ENCODE data around the gene TESPA1. TPM values are rescaled to one million over a fixed set of nuclear protein-coding genes. Genes with fewer than 3 reads are reported as not detected.

Gene TESPA1
- total RNA-seq, 1 experiment from 2014 or later: 0.51 TPM

DNA sequence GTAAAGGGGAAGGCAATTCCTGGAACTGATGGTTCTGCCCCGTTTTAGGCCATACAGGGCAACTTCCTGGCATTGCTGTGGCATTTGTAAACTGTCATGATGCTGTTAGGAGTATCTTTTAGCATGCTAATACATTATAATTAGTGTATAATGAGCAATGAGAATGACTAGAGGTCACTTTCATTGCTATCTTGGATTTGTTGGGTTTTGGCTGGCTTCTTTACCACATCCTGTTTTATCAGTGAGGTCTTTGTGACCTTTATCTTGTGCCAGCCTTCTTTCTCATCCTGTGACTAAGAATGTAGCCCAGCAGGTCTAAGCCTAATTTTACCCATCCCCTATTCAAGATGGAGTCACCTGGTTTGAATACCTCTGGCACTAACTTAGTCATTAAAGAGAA is 51.2 kb downstream of the TESPA1 start:
- no peak for ATAC-seq
- Histone ChIP-seq H3K4me3 (ENCODE audit: low read depth in 2 of 2, low read length in 2 of 2) (no peak overlapping the region), H3K27ac (ENCODE audit: low read length) (no peak overlapping the region)

DNA sequence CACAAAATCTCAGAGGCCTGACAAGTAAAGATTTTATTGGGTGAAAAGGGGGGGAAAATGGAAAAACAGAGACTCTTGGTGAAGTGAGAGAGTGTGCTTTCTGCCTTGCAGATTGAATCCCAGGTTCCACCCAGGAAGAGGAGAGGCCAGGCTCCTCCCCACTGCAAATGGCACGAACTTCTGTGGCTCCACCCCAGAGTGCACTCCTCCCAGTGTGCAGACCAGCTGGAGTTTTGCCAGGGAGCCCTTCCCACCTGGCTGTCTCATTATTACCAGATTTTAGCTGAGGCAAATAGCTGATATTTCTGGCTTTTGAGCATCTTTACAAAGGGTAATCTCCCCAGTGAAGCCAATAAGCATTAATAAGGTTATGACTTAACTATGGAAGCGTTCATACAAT is 51.9 kb downstream of the TESPA1 start:
- H3K4me3 ChIP-seq (ENCODE audit: low read depth in 2 of 2, low read length in 2 of 2): no peak overlapping the region
- no TSS peak for BruUV-seq (replicated peaks)
- no peak overlapping the region for H3K27ac ChIP-seq (ENCODE audit: low read length)
- in situ Hi-C loops (cut with HindIII; ENCODE audit: low pct_unique_long_range_greater_than_20kb, low sequenced_read_pairs) (no loop called here), intact Hi-C loops (cut with micrococcal nuclease; ENCODE audit: unreplicated experiment) (no loop called here)
- H3K36me3 ChIP-seq (ENCODE audit: control insufficient read depth, insufficient read depth, low read length): no peaks in the 10 kb centered on the region
- peaks cover 7% of the 10 kb centered on the region; the same call in 1 of the 2 replicates for H3K9me3 ChIP-seq (ENCODE audit: control insufficient read depth, insufficient read depth, low read depth, low read length)
- TF ChIP-seq TCF7L2 (IDR thresholded peaks at IDR 0.05; ENCODE audit: low read depth, low read length) (no peak), SIN3A (IDR thresholded peaks at IDR 0.05; ENCODE audit: borderline replicate concordance, insufficient read depth, low read depth, low read length) (no peak), CTCF (IDR thresholded peaks at IDR 0.05) (no peak), POLR2AphosphoS5 (IDR thresholded peaks at IDR 0.05; ENCODE audit: low read depth, low read length) (no peak)
- TF ChIP-seq, protein P1, sequence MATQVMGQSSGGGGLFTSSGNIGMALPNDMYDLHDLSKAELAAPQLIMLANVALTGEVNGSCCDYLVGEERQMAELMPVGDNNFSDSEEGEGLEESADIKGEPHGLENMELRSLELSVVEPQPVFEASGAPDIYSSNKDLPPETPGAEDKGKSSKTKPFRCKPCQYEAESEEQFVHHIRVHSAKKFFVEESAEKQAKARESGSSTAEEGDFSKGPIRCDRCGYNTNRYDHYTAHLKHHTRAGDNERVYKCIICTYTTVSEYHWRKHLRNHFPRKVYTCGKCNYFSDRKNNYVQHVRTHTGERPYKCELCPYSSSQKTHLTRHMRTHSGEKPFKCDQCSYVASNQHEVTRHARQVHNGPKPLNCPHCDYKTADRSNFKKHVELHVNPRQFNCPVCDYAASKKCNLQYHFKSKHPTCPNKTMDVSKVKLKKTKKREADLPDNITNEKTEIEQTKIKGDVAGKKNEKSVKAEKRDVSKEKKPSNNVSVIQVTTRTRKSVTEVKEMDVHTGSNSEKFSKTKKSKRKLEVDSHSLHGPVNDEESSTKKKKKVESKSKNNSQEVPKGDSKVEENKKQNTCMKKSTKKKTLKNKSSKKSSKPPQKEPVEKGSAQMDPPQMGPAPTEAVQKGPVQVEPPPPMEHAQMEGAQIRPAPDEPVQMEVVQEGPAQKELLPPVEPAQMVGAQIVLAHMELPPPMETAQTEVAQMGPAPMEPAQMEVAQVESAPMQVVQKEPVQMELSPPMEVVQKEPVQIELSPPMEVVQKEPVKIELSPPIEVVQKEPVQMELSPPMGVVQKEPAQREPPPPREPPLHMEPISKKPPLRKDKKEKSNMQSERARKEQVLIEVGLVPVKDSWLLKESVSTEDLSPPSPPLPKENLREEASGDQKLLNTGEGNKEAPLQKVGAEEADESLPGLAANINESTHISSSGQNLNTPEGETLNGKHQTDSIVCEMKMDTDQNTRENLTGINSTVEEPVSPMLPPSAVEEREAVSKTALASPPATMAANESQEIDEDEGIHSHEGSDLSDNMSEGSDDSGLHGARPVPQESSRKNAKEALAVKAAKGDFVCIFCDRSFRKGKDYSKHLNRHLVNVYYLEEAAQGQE (IDR thresholded peaks at IDR 0.05; ENCODE audit: insufficient read depth in 1 of 2, low read depth in 2 of 2, low read length in 1 of 2): no peak
- ATAC-seq (no peak), DNase-seq (ENCODE audit: low read depth, low spot score) (no peak)
- ChIA-PET POLR2A (no interaction called here), CTCF (no interaction called here)
- no peaks in the 10 kb centered on the region for H3K4me1 ChIP-seq (ENCODE audit: control insufficient read depth, insufficient read depth, low read length)
- no peaks in the 10 kb centered on the region for H3K27me3 ChIP-seq (ENCODE audit: control insufficient read depth, insufficient read depth, low read length)

More for the DNA sequence above, 51.2 kb downstream of the TESPA1 start:
- no peaks in the 10 kb centered on the region for H3K36me3 ChIP-seq (ENCODE audit: control insufficient read depth, insufficient read depth, low read length)
- in situ Hi-C loops (cut with HindIII; ENCODE audit: low pct_unique_long_range_greater_than_20kb, low sequenced_read_pairs): no loop called here
- TF ChIP-seq, protein P1 (IDR thresholded peaks at IDR 0.05; ENCODE audit: insufficient read depth in 1 of 2, low read depth in 2 of 2, low read length in 1 of 2): no peak
- TF ChIP-seq TCF7L2 (IDR thresholded peaks at IDR 0.05; ENCODE audit: low read depth, low read length) (no peak), POLR2AphosphoS5 (IDR thresholded peaks at IDR 0.05; ENCODE audit: low read depth, low read length) (no peak), SIN3A (IDR thresholded peaks at IDR 0.05; ENCODE audit: borderline replicate concordance, insufficient read depth, low read depth, low read length) (no peak), CTCF (IDR thresholded peaks at IDR 0.05) (no peak)
- ChIA-PET POLR2A (no interaction called here), CTCF (no interaction called here)
- BruUV-seq (replicated peaks): no TSS peak
- intact Hi-C loops (cut with micrococcal nuclease; ENCODE audit: unreplicated experiment): no loop called here
- DNase-seq (ENCODE audit: low read depth, low spot score): no peak
- H3K9me3 ChIP-seq (ENCODE audit: control insufficient read depth, insufficient read depth, low read depth, low read length): peaks cover 7% of the 10 kb centered on the region; the same call in 1 of the 2 replicates
- H3K4me1 ChIP-seq (ENCODE audit: control insufficient read depth, insufficient read depth, low read length): no peaks in the 10 kb centered on the region
- H3K27me3 ChIP-seq (ENCODE audit: control insufficient read depth, insufficient read depth, low read length): no peaks in the 10 kb centered on the region
